Testis (tissue), 2 donors: Measurements from ENCODE around the gene NRXN3.

Experiments
- CTCF ChIP-seq, 3 experiments: fragments of 450-650 bp in 2 of 3; fragments of 200-600 bp in 1 of 3; sonication (generic) in 1 of 3; IDR thresholded peaks; one replicate each; pipeline ENCODE4 v1.5.1; 2016 to 2019; ENCODE audit warnings: antibody characterized with exemption in 3 of 3, mild to moderate bottlenecking in 2 of 3, moderate library complexity in 1 of 3
- POLR2A ChIP-seq: fragments of 450-650 bp; IDR thresholded peaks from one replicate; pipeline ENCODE4 v1.6.1; 2017; ENCODE audit warnings: antibody characterized with exemption, mild to moderate bottlenecking, moderate library complexity

GRCh38 chr14:78598046-78598920 is 428.1 kb downstream of the NRXN3 start:
- TF ChIP-seq CTCF (IDR thresholded peaks at IDR 0.05) (peak; percentile 61 to 94 (median 69)), POLR2A (no peak)
